Measurements from ENCODE around the gene ZBTB24. TPM values are rescaled to one million over a fixed set of nuclear protein-coding genes. Genes with fewer than 3 reads are reported as not detected.

Gene ZBTB24
- total and polyA plus RNA-seq, 4 donors, result 1.2 to 3.9 (median 2.2) TPM

GRCh38 chr6:109477184-109477583 lies 5.8 kb downstream of the ZBTB24 start:
- Histone ChIP-seq H3K4me1 (ENCODE audit: control insufficient read depth in 4 of 4, insufficient read depth in 4 of 4, low read length in 3 of 4) (peaks cover 0 to 15% (median 7%) of the 10 kb centered on the region in 4 donors), H3K27ac (ENCODE audit: low read depth in 1 of 2, low read length in 2 of 2) (no peak overlapping the region), H3K9ac (ENCODE audit: low read depth in 1 of 2, low read length in 2 of 2) (no peak overlapping the region), H3K27me3 (ENCODE audit: control insufficient read depth in 4 of 4, insufficient read depth in 4 of 4, low read length in 3 of 4) (no peaks in the 10 kb centered on the region), H3K36me3 (ENCODE audit: control insufficient read depth in 4 of 4, insufficient read depth in 3 of 4, low read depth in 1 of 4, low read length in 3 of 4) (peaks cover 6 to 17% (median 12%) of the 10 kb centered on the region in 4 donors), H3K9me3 (ENCODE audit: control insufficient read depth in 4 of 4, low read length in 3 of 4) (no peaks in the 10 kb centered on the region), H3K4me3 (ENCODE audit: low read depth in 1 of 3, low read length in 3 of 3) (no peak overlapping the region)
- no peak for DNase-seq (ENCODE audit: low spot score)
- TF ChIP-seq FOXA2 (IDR thresholded peaks at IDR 0.05) (no peak), HNF4G (IDR thresholded peaks at IDR 0.05) (no peak), SP1 (IDR thresholded peaks at IDR 0.05) (no peak)
- TF ChIP-seq, protein P1, sequence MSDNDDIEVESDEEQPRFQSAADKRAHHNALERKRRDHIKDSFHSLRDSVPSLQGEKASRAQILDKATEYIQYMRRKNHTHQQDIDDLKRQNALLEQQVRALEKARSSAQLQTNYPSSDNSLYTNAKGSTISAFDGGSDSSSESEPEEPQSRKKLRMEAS (IDR thresholded peaks at IDR 0.05), result no peak
- WGBS, result 98% methylated on average over 2 of the region's 2 CpGs

GRCh38 chr6:109475625-109476024 lies 7.4 kb downstream of the ZBTB24 start:
- TF ChIP-seq HNF4A (conservative IDR thresholded peaks at IDR 0.05) (peak; percentile 15 to 21), RAD21 (IDR thresholded peaks at IDR 0.05) (peak in 1 of 2 donors; percentile 43), RXRA (IDR thresholded peaks at IDR 0.05) (peak; percentile 78 to 90), SP1 (IDR thresholded peaks at IDR 0.05) (peak; percentile 27), HNF4G (IDR thresholded peaks at IDR 0.05) (no peak), YY1 (IDR thresholded peaks at IDR 0.05) (peak; percentile 48)
- 67% methylated on average over 2 of the region's 2 CpGs for WGBS

DNA sequence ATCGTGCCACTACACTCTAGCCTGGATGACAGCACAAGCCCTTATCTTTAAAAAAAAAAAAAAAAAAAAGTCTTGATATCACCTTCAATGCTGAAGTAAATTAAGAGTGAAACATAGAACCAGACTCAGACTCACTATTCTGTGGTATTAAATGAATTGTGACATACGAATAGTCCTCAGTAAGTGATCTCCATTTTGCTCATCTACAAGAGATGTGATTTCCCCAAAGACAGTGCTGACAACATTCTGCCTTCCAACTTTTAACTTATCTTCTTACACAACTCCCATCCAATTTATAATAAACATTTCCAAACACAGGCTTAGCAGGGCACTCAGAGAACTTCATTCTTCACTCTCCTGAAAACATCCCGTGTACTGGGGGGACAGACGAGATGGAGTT lies 8.0 kb downstream of the ZBTB24 start:
- no peak overlapping the region for H3K27ac ChIP-seq (ENCODE audit: low read depth in 1 of 2, low read length in 2 of 2)
- H3K4me3 ChIP-seq (ENCODE audit: low read depth in 1 of 3, low read length in 3 of 3), result no peak overlapping the region
- H3K36me3 ChIP-seq (ENCODE audit: control insufficient read depth in 4 of 4, insufficient read depth in 3 of 4, low read depth in 1 of 4, low read length in 3 of 4), result peaks cover 8 to 32% (median 24%) of the 10 kb centered on the region in 4 donors
- no peaks in the 10 kb centered on the region for H3K27me3 ChIP-seq (ENCODE audit: control insufficient read depth in 4 of 4, insufficient read depth in 4 of 4, low read length in 3 of 4)
- H3K9me3 ChIP-seq (ENCODE audit: control insufficient read depth in 4 of 4, low read length in 3 of 4), result no peaks in the 10 kb centered on the region
- 95% methylated on average over 4 of the region's 4 CpGs for WGBS
- peaks cover 0 to 9% (median 6%) of the 10 kb centered on the region in 4 donors for H3K4me1 ChIP-seq (ENCODE audit: control insufficient read depth in 4 of 4, insufficient read depth in 4 of 4, low read length in 3 of 4)
- DNase-seq (ENCODE audit: low spot score), result no peak
- H3K9ac ChIP-seq (ENCODE audit: low read depth in 1 of 2, low read length in 2 of 2), result no peak overlapping the region
- no peak for TF ChIP-seq NR2F2 (IDR thresholded peaks at IDR 0.05)
- TF ChIP-seq RAD21 (IDR thresholded peaks at IDR 0.05), result no peak
- no peak for TF ChIP-seq YY1 (IDR thresholded peaks at IDR 0.05)
- no peak for TF ChIP-seq RXRA (IDR thresholded peaks at IDR 0.05)
- TF ChIP-seq SP1 (IDR thresholded peaks at IDR 0.05), result no peak
- no peak for TF ChIP-seq CTCF (IDR thresholded peaks at IDR 0.05; ENCODE audit: low read depth, low read length, missing input control)
- TF ChIP-seq HNF4G (IDR thresholded peaks at IDR 0.05), result no peak
- TF ChIP-seq EGR1 (IDR thresholded peaks at IDR 0.05; ENCODE audit: low read depth in 2 of 2), result no peak
- TF ChIP-seq TAF1 (conservative IDR thresholded peaks at IDR 0.05), result no peak
- no peak for TF ChIP-seq HNF4A (conservative IDR thresholded peaks at IDR 0.05)
- TF ChIP-seq, protein P1 (IDR thresholded peaks at IDR 0.05), result no peak

More at GRCh38 chr6:109475625-109476024, 7.4 kb downstream of the ZBTB24 start:
- no peak for DNase-seq (ENCODE audit: low spot score)
- no peaks in the 10 kb centered on the region for H3K27me3 ChIP-seq (ENCODE audit: control insufficient read depth in 4 of 4, insufficient read depth in 4 of 4, low read length in 3 of 4)
- H3K4me3 ChIP-seq (ENCODE audit: low read depth in 1 of 3, low read length in 3 of 3), result no peak overlapping the region
- H3K4me1 ChIP-seq (ENCODE audit: control insufficient read depth in 4 of 4, insufficient read depth in 4 of 4, low read length in 3 of 4), result peaks cover 0 to 9% (median 6%) of the 10 kb centered on the region in 4 donors
- no peaks in the 10 kb centered on the region for H3K9me3 ChIP-seq (ENCODE audit: control insufficient read depth in 4 of 4, low read length in 3 of 4)
- peaks cover 8 to 27% (median 22%) of the 10 kb centered on the region in 4 donors for H3K36me3 ChIP-seq (ENCODE audit: control insufficient read depth in 4 of 4, insufficient read depth in 3 of 4, low read depth in 1 of 4, low read length in 3 of 4)
- H3K27ac ChIP-seq (ENCODE audit: low read depth in 1 of 2, low read length in 2 of 2), result no peak overlapping the region
- H3K9ac ChIP-seq (ENCODE audit: low read depth in 1 of 2, low read length in 2 of 2), result no peak overlapping the region
